Cardiac muscle cell (in vitro differentiated cells and primary cell): Measurements from ENCODE around the gene TBC1D14. TPM values are rescaled to one million over a fixed set of nuclear protein-coding genes. Genes with fewer than 3 reads are reported as not detected.

Experiments used
- DNase-seq, 2 donors: peaks; one replicate each; pipeline versions ENCODE4 v3.0.0 to v3.0.0-alpha.2; 2010 to 2017; ENCODE audit warnings: low read depth in 1 of 2, low spot score in 1 of 2
- H3K27ac ChIP-seq: fragments of 200-600 bp; sonication (generic); 2 replicates; pipeline ENCODE4 v1.5.1; 2016
- H3K27me3 ChIP-seq: fragments of 200-600 bp; sonication (generic); 2 replicates; pipeline ENCODE4 v1.6.0; 2016; ENCODE audit warnings: control low read depth
- H3K36me3 ChIP-seq: fragments of 200-600 bp; sonication (generic); 2 replicates; pipeline ENCODE4 v1.5.1; 2016; ENCODE audit warnings: control low read depth
- H3K4me1 ChIP-seq: fragments of 200-600 bp; sonication (generic); 2 replicates; pipeline ENCODE4 v1.8.1; 2017; ENCODE audit warnings: low read depth, mild to moderate bottlenecking, mixed run types
- H3K4me3 ChIP-seq: fragments of 200-600 bp; sonication (generic); 2 replicates; pipeline ENCODE4 v1.5.1; 2016; ENCODE audit warnings: mild to moderate bottlenecking
- H3K9me3 ChIP-seq: fragments of 200-600 bp; sonication (generic); 2 replicates; pipeline ENCODE4 v1.5.1; 2017; ENCODE audit warnings: low read depth, mild to moderate bottlenecking, control low read depth
- CTCF ChIP-seq: IDR thresholded peaks from 2 replicates; pipeline ENCODE4 v1.5.1; 2012; ENCODE audit warnings: low read depth, mild to moderate bottlenecking, low read length
- polyA plus RNA-seq: library from polyadenylated mRNA; unstranded; fragments of >200 nt; fragmentation: Nextera tagmentation; extraction: Ambion mirVana; gene quantifications from 2 replicates; pipeline ENCODE4 v1.2.1, GENCODE V29; 2016
- total RNA-seq: library from RNA; depleted of rRNA; stranded (reverse); fragments of >200 nt; gene quantifications from 2 replicates; pipeline ENCODE4 v1.2.3, GENCODE V29; 2016

TBC1D14 gene
- total and polyA plus RNA-seq, 2 experiments from 2014 or later, result 30.5 to 41.8 TPM

- Histone ChIP-seq H3K27ac (no peak overlapping the region), H3K36me3 (no peaks in the 10 kb centered on the region), H3K4me3 (no peak overlapping the region), H3K27me3 (no peaks in the 10 kb centered on the region), H3K4me1 (no peaks in the 10 kb centered on the region), H3K9me3 (no peaks in the 10 kb centered on the region)
- DNase-seq, result no peak
- TF ChIP-seq CTCF, result no peak
Observed at GRCh38 chr4:6961496-6962210, 52.0 kb downstream of the TBC1D14 start.

- no peak for DNase-seq
- H3K4me3 ChIP-seq, result no peak overlapping the region
Observed at GRCh38 chr4:6962211-6963041, 52.8 kb downstream of the TBC1D14 start.

GRCh38 chr4:6963139-6963611 is 53.5 kb downstream of the TBC1D14 start:
- no peak for TF ChIP-seq CTCF
- no peaks in the 10 kb centered on the region for H3K27me3 ChIP-seq
- no peak overlapping the region for H3K27ac ChIP-seq
- no peak overlapping the region for H3K4me3 ChIP-seq
- H3K9me3 ChIP-seq, result no peaks in the 10 kb centered on the region
- no peak for DNase-seq
- H3K36me3 ChIP-seq, result no peaks in the 10 kb centered on the region
- no peaks in the 10 kb centered on the region for H3K4me1 ChIP-seq

More at GRCh38 chr4:6962211-6963041, 52.8 kb downstream of the TBC1D14 start:
- Histone ChIP-seq H3K27ac (no peak overlapping the region), H3K27me3 (no peaks in the 10 kb centered on the region), H3K36me3 (no peaks in the 10 kb centered on the region), H3K9me3 (no peaks in the 10 kb centered on the region), H3K4me1 (no peaks in the 10 kb centered on the region)
- TF ChIP-seq CTCF, result no peak

GRCh38 chr4:6964858-6965257 is 55.2 kb downstream of the TBC1D14 start:
- no peak for DNase-seq
- Histone ChIP-seq H3K4me3 (no peak overlapping the region), H3K36me3 (no peaks in the 10 kb centered on the region), H3K9me3 (no peaks in the 10 kb centered on the region), H3K4me1 (no peaks in the 10 kb centered on the region), H3K27me3 (no peaks in the 10 kb centered on the region), H3K27ac (no peak overlapping the region)
- TF ChIP-seq CTCF, result no peak

- no peak for DNase-seq
- Histone ChIP-seq H3K9me3 (no peaks in the 10 kb centered on the region), H3K4me1 (no peaks in the 10 kb centered on the region), H3K36me3 (no peaks in the 10 kb centered on the region), H3K27me3 (no peaks in the 10 kb centered on the region), H3K4me3 (no peak overlapping the region), H3K27ac (no peak overlapping the region)
- no peak for TF ChIP-seq CTCF
Observed at GRCh38 chr4:6965329-6965728, 55.7 kb downstream of the TBC1D14 start.
